GM03348 (cell line): ENCODE results near the gene FAM83C.
"Not testable (repeated sequence)": the region's sequence is repeated elsewhere in the genome, so short reads cannot be mapped to it uniquely, and the experiment has no call there.

Experiments
- DNase-seq: peaks from one replicate; pipeline ENCODE4 v3.0.0; 2012; ENCODE audit warnings: low spot score

Gene FAM83C

DNA sequence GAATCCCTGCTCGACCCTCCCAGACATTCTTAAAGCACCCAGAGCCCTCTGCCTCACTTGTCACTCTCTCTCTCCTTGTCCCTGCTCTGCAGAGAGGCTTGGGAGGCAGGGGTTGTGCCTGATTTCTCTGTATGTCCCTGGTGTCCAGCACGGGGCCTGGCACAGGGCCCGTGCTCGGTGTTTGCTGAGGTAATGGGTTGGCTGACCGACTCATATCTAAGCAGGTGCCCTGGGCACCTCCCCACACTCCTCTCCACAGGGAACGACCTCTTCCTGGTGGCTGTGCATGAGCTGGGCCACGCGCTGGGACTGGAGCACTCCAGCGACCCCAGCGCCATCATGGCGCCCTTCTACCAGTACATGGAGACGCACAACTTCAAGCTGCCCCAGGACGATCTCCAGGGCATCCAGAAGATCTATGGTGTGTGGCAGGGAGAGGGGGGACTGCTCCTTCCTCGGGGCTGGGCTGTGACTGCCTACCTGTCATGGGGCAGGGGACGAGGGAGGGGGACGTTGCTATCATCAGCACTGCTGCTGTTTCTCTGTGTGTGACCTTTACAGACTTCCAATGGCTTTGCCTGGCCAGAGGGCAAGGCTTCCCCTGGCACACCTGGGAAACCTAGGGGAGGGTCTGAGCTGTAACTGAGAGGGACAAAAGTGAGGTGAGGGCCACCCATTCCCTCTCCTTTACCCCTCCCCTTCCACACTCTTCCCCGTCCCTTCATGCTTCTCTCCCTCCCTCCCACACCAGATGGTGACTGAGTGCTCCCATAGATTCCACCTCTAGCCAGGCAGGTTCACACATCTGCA is 28.5 kb downstream of the FAM83C start:
- DNase-seq, result no peak

DNA sequence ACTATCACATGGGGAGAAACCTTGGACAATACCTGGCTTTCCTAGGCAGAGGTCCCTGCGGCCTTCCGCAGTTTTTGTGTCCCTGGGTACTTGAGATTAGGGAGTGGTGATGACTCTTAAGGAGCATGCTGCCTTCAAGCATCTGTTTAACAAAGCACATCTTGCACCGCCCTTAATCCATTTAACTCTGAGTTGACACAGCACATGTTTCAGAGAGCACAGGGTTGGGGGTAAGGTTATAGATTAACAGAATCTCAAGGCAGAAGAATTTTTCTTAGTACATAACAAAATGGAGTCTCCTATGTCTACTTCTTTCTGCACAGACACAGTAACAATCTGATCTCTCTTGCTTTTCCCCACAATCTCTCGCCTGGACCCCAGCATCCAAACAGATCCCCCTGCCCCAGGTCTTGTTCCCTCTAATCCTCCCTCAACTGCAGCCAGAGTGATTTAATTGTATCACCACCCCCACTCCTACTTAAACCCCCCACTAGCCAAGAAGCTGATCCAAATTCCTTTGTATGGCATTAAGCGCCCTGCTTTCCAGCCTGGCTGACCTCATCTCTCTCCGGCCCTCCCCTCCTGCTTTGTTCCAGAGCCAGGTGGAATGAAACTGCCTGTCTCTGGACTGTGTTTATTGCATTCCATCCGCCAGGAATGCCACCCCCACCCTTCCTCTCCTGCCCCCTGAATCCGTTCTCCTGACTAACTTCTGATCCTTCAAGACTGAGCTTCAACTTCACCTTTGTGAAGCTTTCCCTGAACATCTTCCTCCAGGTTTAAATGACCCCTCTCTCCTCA is 29.3 kb downstream of the FAM83C start:
- peak; percentile 85 for DNase-seq

- DNase-seq, result not testable (repeated sequence)
These were observed 29.9 kb downstream of the FAM83C start for GRCh38 chr20:35262321-35262720.

DNA sequence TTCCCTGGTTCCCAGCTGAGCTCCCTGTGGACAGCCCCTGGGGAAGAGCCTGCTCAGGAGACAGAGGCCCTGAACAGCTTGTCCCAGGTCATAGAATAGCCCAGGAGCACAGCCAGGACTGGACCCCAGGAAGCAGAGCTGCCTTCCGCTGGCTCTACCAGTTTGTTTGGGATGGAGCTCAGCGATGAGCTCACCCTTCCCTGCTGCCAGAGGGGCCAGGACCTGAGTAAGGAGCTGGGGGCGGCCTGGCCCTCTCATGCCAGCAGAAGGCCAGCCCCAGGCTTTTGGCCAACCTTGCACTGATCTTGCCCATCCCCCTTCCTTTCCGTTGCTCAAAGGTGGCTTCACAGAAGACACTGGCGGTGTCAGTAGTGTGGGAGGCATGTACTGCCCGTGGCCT is 31.8 kb downstream of the FAM83C start:
- no peak for DNase-seq

DNA sequence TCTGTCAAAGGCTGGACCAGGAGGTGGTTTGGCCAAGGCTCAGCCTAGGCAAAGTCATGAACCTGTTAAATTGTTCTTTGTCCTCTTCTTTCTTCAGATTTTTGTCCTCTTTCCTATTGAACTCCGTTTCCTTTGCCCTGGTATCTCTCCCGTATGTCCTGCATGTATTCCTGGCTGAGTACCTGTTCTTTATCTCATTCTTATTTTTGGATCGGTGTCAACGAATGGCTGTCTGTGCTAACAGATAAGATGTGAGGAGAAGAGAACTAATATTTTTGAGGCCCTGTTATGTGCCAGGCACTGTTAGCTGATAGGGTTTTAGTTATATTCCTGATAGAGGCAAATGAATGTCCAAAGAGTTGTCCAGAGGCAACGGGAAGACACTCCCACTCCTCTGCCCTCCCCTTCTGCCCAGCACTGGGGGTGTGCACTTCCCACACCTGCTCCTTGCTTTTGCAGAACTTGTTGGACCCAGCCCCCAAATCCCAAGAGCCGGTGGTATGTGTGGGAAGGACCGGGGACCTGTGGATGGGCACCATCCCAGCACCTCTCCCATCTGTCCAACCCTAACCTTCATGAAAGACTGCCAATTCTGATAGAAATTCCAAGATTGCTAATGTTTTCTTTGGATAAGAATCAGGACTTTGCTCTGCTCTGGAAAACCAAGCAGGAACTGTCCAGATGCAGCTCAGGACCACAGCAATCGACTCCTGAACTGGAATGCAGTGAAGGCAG is 34.9 kb downstream of the FAM83C start:
- no peak for DNase-seq

- no peak for DNase-seq
These were observed 37.7 kb downstream of the FAM83C start for GRCh38 chr20:35254448-35254999.

GRCh38 chr20:35253010-35253409 is 39.2 kb downstream of the FAM83C start:
- no peak for DNase-seq

DNA sequence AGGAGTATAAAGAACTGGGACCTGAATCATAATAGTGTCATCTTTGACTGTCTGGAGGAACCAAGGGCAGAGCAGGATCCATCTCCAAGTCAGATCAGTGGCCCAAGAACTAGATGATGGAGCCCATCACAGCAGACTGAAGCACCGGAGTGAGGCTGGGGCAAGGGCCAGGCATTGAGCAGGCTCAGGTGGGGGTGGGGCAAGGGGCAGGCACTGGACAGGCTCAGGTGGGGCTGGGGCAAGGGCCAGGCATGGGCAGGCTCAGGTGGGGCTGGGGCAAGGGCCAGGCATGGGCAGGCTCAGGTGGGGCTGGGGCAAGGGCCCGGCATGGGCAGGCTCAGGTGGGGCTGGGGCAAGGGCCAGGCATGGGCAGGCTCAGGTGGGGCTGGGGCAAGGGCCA is 39.6 kb downstream of the FAM83C start:
- DNase-seq, result not testable (repeated sequence)

GRCh38 chr20:35252037-35252461 is 40.2 kb downstream of the FAM83C start:
- DNase-seq, result no peak

DNA sequence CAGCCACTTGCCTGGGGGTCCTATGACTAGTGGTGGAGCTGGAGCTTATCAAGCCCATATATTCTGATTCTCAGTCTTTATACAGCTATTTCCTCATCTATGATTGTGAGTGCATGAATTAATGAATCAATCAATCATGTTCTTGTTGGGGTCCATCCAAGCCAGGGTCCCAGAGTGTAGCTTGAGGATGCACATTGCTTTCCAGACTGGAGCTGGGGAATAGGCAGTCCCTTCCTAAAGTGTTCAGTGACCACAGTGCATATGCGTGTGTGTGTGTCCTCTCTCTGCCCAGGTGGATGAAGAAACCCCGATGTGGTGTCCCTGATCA is 40.6 kb downstream of the FAM83C start:
- no peak for DNase-seq

GRCh38 chr20:35248641-35249475 is 43.4 kb downstream of the FAM83C start:
- no peak for DNase-seq

GRCh38 chr20:35246723-35247122 is 45.5 kb downstream of the FAM83C start:
- no peak for DNase-seq

- DNase-seq, result no peak
These were observed 48.2 kb downstream of the FAM83C start for GRCh38 chr20:35243986-35244385.

GRCh38 chr20:35243317-35243716 is 48.9 kb downstream of the FAM83C start:
- no peak for DNase-seq

DNA sequence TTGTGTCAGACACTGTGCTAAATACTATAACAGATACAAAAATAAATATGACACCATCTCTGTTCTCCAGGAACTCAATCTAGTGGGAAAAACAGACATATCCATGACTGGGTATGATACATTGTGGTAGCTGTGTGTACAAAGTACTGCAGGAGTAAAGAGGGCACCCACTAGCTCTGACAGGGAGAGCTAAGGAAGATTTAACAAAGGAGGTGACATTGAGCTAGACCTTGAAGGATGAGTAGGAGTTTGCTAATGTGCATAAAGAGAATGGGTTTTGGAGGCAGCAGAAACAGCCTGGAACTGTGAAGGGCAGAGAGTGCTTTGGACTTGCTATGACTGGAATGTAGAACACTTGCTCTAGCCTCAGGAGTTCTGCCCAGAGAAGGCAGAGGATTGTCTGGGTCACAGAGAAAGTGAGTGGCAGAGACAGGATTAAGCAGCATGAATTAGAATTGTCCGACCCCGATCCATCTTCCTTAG is 51.4 kb downstream of the FAM83C start:
- DNase-seq, result no peak

GRCh38 chr20:35240083-35240810 is 52.0 kb downstream of the FAM83C start:
- DNase-seq, result no peak

- no peak for DNase-seq
These were observed 53.5 kb downstream of the FAM83C start for GRCh38 chr20:35238735-35239134.

GRCh38 chr20:35238170-35238569 is 54.1 kb downstream of the FAM83C start:
- DNase-seq, result no peak

- DNase-seq, result peak; percentile 27
These were observed 54.7 kb downstream of the FAM83C start for GRCh38 chr20:35237486-35237885.

DNA sequence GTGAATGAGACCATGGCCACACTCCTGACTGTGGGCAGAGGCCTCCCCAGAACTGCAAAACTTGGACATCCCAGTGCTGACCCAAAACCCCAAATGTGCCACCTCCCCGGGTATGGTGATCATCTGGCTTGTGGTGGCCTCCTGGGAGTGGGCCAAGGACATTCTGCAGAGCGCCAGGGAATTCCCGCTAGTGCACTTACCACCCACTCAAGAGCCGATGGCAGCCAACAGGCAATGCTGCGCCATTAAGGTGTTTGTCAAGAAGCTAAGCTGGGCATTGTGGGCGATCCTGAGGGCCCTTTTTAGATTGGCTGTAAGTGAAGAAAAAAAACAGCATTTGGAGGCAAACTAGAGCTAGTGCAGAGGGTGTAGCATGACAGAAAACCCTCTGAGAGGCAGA is 56.3 kb downstream of the FAM83C start:
- no peak for DNase-seq
